Muscle of back (tissue), 13 donors: ENCODE results near the gene ESCO1. TPM values are rescaled to one million over a fixed set of nuclear protein-coding genes. Genes with fewer than 3 reads are reported as not detected.
"Not testable (repeated sequence)": the region's sequence is repeated elsewhere in the genome, so short reads cannot be mapped to it uniquely, and the experiment has no call there.

Experiments
- DNase-seq, 3 donors: peaks; one replicate each; pipeline versions ENCODE4 v3.0.0 to v3.0.0-alpha.2; 2013
- long read RNA-seq, 9 donors: transcript quantifications; one replicate each; lab custom pipeline, GENCODE V29; 2026
- polyA plus RNA-seq, 10 donors: library from polyadenylated mRNA; unstranded; fragments of 120-200 nt; gene quantifications; one replicate each; pipeline ENCODE4 v1.2.1, GENCODE V29; 2013; ENCODE audit not compliant: insufficient read length in 10 of 10

The ESCO1 gene, protein sequence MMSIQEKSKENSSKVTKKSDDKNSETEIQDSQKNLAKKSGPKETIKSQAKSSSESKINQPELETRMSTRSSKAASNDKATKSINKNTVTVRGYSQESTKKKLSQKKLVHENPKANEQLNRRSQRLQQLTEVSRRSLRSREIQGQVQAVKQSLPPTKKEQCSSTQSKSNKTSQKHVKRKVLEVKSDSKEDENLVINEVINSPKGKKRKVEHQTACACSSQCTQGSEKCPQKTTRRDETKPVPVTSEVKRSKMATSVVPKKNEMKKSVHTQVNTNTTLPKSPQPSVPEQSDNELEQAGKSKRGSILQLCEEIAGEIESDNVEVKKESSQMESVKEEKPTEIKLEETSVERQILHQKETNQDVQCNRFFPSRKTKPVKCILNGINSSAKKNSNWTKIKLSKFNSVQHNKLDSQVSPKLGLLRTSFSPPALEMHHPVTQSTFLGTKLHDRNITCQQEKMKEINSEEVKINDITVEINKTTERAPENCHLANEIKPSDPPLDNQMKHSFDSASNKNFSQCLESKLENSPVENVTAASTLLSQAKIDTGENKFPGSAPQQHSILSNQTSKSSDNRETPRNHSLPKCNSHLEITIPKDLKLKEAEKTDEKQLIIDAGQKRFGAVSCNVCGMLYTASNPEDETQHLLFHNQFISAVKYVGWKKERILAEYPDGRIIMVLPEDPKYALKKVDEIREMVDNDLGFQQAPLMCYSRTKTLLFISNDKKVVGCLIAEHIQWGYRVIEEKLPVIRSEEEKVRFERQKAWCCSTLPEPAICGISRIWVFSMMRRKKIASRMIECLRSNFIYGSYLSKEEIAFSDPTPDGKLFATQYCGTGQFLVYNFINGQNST
- polyA plus RNA-seq = 10 to 100 TPM; 16.1 to 25.1 (median 20.6) TPM
- long read RNA-seq, donor 1, full-length matches to known transcripts = 2 of 16 reads
- long read RNA-seq, donor 1, partial matches to known transcripts = 14 of 16 reads
- long read RNA-seq, donor 1, other reads (novel, unspliced or antisense) = 0 of 16 reads
- long read RNA-seq, donor 2, partial matches to known transcripts = 13 of 13 reads
- long read RNA-seq, donor 2, other reads (novel, unspliced or antisense) = 0 of 13 reads
- long read RNA-seq, donor 3 = 0 reads
- long read RNA-seq, donor 4, full-length matches to known transcripts = 1 of 19 reads
- long read RNA-seq, donor 4, partial matches to known transcripts = 18 of 19 reads
- long read RNA-seq, donor 4, other reads (novel, unspliced or antisense) = 0 of 19 reads
- long read RNA-seq, donor 5, full-length matches to known transcripts = 1 of 279 reads
- long read RNA-seq, donor 5, partial matches to known transcripts = 278 of 279 reads
- long read RNA-seq, donor 5, other reads (novel, unspliced or antisense) = 0 of 279 reads
- long read RNA-seq, donor 6, full-length matches to known transcripts = 1 of 25 reads
- long read RNA-seq, donor 6, partial matches to known transcripts = 24 of 25 reads
- long read RNA-seq, donor 6, other reads (novel, unspliced or antisense) = 0 of 25 reads
- long read RNA-seq, donor 7, full-length matches to known transcripts = 2 of 10 reads
- long read RNA-seq, donor 7, partial matches to known transcripts = 8 of 10 reads
- long read RNA-seq, donor 7, other reads (novel, unspliced or antisense) = 0 of 10 reads
- long read RNA-seq, donor 8, partial matches to known transcripts = 13 of 13 reads
- long read RNA-seq, donor 8, other reads (novel, unspliced or antisense) = 0 of 13 reads
- long read RNA-seq, donor 9 = 0 reads

DNA sequence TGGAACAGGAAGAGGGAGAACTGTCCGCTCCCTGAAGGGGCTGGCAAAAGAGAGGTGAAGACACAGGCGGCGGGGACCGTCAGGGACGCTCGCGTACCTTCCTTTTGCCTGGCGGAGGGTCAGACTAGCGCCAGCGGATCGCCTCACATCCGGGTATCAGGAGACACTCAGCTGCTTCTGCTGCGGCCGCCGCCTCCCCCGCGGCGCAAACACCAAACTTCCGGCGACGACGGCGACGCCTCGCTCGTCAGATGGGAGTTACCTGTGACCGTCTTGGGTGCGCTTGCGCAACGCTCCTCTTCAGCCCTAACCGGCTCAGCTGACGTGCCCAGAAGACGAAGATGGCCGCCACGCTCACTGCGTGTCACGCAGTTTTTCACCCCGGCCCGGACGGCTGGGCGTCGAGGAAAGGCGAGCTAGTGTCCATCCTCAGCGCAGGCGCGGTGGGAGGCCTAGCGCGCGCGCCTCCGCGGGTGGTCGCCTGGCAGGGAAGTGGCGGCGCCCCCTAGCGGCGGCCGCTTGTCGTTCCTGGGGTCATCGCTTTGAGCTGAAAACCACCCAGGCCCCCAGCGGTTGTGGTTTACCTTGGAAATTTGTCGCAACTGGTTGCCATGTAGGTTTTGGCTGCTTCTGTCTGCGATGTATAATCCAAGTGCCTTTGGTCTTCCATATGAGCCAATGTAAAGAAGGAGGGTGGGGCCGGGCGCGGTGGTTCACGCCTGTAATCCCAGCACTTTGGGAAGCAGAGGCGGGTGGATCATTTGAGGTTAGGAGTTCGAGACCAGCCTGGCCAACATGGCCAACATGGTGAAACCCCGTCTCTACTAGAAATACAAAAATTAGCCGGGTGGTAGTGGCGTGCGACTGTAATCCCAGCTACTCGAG, at the start of gene ESCO1:
ESCO1 (minus strand) TSS at position 179 of the 885 bp plus-strand sequence. CDS start 25,861 bp downstream, outside the sequence.
- DNase-seq = peak; percentile 97 to 99 (median 97)

DNA sequence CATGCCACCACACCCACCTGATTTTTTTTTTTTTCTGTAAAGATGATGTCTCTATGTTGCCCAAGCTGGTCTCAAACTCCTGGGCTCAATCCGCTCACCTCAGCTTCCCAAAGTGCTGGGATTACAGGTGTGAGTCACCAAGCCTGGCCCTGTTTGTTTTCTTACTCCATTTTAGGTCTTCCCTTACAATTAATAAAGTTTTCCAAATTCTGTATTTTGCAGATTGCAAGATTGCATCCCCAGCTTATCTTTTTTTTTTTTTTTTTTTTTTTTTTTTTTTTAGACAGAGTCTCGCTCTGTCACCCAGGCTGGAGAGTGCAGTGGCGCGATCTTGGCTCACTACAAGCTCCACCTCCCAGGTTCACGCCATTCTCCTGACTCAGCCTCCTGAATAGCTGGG, 39.9 kb upstream of the ESCO1 start:
- DNase-seq = not testable (repeated sequence)

DNA sequence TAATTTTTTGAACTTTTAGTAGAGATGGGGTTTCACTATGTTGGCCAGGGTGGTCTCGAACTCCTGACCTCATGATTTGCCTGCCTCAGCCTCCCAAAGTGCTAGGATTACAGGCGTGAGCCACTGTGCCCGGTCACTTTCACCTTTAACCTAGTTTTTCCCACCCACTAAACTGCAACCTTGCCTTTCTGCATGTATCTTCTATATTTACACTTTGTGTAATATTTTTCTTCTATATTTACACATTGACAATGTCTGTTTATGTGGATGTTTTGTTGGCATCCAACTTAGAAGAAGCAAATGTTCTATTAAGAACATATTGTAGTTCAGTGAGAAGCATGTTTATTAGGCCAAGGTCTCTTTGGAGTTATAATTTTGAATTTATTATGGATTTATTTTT, 38.3 kb upstream of the ESCO1 start:
- no peak for DNase-seq

DNA sequence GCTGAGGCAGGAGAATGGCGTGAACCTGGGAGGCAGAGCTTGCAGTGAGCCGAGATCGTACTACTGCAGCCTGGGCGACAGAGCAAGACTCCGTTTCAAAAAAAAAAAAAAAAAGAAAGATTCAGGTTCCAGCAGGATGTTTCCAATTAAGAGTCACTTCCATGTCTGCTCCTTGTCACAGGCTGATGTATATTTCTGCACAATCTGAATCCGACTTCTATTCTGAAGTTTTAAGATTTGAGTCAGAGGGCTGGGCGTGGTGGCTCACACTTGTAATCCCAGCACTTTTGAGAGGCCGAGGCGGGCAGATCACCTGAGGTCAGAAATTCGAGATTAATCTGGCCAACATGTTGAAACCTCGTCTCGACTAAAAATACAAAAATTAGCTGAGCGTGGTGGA, 36.3 kb upstream of the ESCO1 start:
- DNase-seq = no peak

DNA sequence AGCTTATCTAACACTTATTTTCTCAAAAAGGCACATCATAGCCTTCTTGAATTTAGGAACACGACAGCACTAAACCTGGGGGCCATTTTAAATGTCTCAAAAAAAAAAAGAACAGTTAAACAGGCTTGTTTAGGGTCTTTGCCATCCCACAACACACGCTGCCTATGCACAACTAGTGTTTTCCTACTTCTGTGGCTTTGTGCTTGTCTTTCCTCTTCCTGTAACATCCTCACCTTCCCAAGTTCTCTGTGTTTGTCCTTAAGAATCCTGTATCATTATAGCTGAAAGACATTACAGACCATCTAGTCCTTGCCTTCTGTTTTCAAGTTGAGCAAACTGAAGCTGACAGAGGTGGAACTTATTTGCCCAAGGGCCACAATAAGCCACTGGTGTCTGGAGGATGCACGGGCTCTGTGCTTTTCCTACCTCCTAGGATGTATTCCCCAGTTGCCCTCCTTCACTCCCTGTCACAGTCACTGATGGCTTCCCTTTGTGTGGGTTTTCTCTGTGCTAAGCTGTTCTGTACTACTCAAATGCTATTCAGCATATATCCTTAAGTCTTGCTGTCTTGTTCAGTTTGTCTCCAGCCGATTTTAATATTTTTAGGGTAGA, 34.2 kb upstream of the ESCO1 start:
- no peak for DNase-seq

DNA sequence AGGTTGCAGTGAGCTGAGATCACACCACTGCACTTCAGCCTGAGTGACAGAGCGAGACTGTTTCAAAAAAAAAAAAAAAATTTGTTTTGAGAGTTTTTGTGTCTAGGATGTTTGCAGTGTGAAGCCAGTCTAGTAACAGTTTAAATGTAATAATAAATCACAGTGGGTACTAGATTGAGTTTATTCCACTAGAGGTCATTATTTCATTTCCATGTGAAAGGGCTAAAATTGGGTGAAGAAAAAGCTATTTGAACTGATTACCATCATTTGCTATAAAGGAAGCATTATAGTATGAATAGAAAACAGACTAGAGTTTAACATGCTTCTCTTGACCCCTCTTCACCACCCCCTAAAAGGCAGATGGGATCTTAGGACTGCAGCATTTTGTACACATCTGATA, 31.9 kb upstream of the ESCO1 start:
- peak in 1 of 3 donors; percentile 9 for DNase-seq

DNA sequence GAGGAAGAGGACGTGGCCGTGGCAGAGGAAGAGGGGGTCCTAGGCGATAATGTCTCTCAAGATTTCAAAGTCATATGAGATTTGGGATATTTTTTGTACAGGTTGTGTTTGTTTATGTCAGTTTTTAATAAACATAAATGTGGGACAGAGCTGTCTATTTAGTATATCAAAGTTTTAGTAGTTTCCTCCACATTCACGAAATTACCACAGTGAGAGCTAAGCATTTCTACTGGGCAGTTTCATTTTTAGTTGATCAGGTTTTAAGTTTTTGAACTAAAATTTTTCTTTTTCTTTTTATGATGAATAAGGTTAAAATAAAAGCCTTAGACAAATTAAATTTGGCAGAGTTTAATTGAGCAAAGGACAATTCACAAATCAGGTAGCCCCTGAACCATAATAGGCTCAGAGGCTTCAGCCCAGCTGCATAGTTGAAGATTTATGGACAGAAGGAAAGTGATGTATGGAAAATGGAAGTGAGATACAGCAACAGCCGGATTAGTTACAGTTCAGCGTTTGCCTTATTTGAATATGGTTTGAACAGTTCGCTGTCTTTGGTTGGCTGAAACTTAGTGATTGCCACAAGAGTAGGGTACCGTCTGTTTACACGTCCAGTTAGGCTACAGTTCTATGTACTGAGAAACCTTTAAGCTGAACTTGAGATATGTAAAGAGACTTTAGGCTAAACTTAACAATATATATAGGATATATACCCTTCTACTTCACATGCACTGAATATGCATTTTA, 28.8 kb upstream of the ESCO1 start:
- no peak for DNase-seq

DNA sequence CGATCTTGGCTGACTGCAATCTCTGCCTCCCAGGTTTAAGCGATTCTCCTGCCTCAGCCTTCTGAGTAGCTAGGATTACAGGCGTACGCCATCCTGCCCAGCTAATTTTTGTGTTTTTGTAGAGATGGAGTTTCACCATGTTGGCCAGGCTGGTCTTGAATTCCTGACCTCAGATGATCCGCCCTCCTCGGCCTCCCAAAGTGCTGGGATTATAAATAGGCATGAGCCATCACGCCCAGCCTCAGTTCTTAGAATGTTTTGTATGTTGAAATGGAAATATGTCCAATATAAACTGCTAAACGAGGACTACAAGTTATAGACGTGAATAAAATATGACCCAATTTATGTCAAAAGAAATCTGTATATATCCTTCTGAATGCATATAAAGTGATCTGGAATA, 21.1 kb upstream of the ESCO1 start:
- DNase-seq = not testable (repeated sequence)

DNA sequence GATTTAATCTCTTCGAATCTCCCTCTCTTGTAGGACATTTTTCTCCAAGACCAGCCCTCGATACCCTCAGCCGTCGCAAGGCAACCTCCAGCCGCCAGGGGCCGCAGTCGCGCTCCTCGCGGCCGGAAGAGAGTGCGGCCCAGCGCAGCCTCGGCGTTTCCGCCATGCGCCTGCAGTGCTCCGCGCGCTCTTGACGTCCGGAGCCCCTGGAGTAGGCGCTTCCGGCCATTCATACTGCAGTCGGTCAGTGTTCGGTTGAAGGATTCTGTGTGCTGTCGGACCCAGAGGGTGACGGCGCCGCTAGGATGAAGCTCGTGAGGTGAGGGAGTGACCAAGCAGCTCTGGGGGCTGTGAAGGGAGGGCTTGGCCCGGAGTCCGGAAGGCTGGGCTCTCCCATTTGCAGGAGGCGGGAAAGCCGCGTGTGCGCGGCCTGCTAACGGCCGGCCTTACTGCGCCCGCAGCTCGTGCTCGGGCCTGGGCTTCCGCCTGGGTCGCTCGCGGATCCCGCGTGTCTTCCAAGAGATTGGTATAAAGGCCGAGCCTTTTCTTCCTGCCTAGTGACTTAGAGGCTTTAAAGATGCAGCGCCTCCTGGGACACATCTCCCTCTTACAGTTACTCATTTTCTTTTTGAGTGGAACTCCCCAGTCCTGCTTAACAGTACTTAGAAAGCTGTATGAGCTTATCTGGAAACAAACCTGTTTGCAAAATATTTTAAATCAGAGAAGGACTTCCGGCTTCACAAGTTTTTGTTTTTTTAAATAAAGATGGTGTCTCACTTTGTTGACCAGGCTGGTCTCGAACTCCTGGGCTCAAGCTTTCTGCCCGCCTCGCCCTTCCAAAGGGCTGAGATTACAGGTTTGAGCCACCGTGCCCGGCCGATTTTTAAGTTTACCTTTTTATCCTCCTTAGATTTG, 11.9 kb upstream of the ESCO1 start, which contains the start of gene SNRPD1:
SNRPD1 (plus strand) TSS at position 190 of the 915 bp plus-strand sequence; CDS start at position 306, 116 bp downstream.
- peak; percentile 91 to 97 (median 95) for DNase-seq

DNA sequence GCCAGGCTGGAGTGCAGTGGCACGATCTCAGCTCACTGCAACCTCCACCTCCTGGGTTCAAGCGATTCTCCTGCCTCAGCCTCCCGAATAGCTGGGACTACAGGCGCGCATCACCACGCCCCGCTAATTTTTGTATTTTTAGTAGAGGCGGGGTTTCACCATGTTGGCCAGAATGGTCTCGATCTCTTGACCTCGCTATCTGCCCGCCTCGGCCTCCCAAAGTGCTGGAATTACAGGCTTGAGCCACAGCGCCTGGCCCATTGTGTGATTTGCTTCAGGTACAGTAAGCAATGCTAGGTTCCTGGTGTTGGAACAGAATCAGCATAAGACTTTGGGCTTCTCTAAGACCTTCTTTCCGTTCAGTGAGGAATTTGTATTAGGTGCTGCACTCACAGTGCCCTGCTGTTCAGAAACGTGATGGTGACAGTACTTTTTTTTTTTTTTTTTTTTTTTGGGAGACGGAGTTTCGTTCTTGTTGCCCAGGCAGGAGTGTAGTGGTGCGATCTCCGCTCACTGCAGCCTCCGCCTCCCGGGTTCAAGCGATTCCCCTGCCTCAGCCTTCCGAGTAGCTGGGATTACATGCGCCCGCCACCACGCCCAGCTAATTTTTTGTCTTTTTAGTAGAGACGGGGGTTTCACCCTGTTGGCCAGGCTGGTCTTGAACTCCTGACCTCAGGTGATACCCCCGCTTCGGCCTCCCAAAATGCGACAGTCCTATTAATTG, 11.1 kb upstream of the ESCO1 start:
- peak in 1 of 3 donors; percentile 19 for DNase-seq

DNA sequence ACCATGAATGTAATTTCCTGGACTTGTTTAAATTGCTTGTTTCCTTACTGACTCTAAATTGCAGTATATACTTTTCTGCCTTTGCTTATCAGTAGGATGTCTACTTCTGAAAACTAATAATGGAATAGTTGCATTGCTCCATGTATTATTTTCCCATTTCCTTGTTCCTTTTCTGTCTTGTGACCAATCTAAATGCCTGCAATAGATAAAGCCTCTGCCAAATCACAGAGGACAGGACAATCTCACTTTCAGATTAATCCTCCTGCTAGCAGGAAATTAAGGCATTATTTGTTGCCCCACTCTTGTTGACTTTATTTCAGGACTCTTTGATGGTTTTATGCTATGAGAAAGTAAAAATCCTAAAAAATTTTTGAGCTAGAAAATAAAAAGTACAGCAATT, 4.7 kb upstream of the ESCO1 start:
- DNase-seq = no peak

DNA sequence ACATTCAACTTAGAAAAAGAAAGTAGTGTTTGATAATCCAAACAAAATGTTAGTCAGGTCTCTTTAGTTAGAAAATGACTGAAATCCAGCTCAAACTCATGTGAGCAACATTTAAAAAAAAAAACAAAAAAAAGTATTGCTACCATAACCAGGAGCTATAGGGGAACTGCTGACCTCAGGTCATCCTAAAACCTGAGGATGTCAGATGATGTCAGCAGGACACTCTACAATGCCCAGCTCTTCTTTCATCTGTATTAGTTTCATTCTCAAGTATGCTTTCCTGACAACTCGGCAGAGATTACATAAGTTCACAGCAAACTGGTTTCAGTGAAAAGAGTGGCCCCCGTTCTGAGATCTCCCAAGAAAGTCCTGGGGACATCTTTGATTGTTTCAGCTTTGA, 4.2 kb upstream of the ESCO1 start:
- no peak for DNase-seq

DNA sequence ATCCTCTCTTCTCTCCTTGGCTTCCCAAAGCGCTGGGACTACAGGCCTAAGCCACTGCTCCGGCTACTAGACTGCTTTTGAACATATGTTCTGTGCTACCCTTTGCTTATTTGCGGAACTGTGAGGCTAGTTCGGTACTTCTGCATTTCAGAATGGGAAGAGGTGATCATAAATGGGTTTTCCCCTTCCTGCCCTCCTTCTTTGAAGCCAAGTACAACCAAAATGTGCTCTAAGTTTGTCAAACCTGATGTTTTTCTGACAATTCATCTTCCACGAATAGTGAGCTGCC, 1.7 kb upstream of the ESCO1 start:
- DNase-seq = peak in 1 of 3 donors; percentile 14

DNA sequence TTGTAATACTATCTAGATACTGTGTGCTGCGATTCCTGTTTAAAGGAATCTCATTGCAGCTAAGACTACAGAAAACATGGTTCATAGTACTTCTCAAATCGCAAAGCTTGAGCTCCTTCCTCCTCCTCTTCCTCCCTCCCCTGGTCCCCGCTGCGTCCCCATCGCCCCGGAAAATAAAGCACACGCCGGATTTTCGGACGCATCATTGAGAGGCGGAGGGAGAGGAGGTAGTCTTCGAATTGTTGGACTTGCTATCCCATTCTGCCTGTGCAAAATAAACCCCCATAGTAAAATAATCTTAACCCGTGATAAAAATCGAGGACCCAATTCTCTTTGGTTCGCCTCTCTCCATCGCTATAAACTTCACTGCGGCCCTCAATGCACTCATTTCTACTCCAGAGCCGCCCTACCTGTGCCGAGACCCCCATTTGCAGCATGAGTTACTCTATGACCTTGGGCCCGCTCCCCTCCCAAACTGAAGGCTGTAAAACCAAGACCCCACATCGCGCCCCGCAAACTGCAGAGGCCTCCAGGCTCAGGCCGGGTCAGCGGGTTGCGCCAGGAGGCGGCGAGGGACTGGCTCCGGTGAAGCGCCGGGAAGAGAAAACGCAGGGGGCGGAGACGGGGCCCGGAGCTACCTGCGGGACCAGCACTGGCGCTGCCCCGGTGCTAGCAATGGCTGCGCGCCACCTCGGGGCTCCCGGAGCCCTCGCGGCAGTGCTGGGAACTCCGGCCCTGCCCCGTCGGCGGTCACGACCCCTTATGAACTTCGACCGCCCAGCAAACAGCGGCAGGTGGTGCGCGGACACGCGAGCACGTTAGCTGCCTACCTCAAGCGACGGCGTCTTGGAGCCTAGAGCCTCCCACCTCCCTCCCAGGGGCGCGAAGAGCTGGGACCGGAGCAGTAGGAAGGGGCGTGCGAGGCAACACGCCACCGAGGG, 649 bp downstream of the ESCO1 start:
- DNase-seq = peak in 1 of 3 donors; percentile 22

DNA sequence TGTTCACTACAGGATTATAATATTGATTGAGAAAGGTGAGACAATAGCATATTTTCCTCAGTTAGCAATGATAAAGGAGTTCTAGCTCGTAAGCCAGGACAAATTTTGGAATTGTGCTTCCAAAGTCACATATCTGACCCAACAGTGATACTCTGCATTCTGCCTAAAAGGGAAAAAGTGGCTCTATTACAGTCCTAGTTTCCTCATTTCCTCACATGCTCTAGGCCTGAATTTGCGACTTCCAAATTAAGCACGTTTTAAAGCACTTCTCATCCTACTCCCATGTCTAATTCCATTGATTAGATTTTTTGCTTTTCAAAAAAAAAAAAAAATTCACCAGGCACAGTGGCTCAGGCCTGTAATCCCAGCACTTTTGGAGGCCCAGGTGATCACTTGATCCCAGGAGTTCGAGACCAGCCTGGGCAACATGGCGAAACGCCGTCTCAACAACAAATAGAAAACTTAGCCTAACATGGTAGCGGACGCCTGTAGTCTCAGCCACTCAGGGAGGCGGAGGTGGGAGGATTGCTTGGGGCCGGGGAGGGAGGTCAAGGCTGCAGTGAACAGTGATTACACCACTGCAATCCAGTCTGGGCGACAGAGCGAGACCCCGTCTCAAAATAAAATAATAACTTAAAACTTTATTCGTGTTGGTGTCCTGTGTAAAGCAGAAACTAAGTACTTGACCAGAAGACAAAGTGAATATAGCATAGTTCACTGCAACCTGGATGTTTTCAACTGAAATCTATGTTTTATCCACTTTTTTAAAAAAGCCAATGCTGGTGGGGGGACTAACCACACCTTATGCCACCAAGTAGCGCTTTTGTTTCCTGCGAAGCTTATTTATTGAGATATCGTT, 1.5 kb downstream of the ESCO1 start:
- DNase-seq = no peak
